Vagina (tissue), 2 donors: ENCODE results near the gene DCLRE1B.

Experiments used
- POLR2A ChIP-seq, 2 donors: fragments of 450-650 bp; IDR thresholded peaks; one replicate each; pipeline ENCODE4 v1.6.1; 2017; ENCODE audit warnings: antibody characterized with exemption in 2 of 2, mild to moderate bottlenecking in 2 of 2, moderate library complexity in 2 of 2
- POLR2AphosphoS5 ChIP-seq, 2 donors: sonication (generic); formaldehyde crosslinking; IDR thresholded peaks; one replicate each; pipeline ENCODE4 v1.9.0; 2017; ENCODE audit warnings: antibody characterized with exemption in 2 of 2, mild to moderate bottlenecking in 2 of 2, low read depth in 1 of 2; ENCODE audit not compliant: insufficient read depth in 1 of 2
- TF ChIP-seq, protein P1 (sequence below), 3 experiments: fragments of 450-650 bp in 2 of 3; fragments of 200-600 bp in 1 of 3; sonication (generic) in 1 of 3; IDR thresholded peaks; one replicate each; pipeline ENCODE4 v1.5.1; 2017 to 2019; ENCODE audit warnings: antibody characterized with exemption in 3 of 3, mild to moderate bottlenecking in 2 of 3, moderate library complexity in 2 of 3

DNA sequence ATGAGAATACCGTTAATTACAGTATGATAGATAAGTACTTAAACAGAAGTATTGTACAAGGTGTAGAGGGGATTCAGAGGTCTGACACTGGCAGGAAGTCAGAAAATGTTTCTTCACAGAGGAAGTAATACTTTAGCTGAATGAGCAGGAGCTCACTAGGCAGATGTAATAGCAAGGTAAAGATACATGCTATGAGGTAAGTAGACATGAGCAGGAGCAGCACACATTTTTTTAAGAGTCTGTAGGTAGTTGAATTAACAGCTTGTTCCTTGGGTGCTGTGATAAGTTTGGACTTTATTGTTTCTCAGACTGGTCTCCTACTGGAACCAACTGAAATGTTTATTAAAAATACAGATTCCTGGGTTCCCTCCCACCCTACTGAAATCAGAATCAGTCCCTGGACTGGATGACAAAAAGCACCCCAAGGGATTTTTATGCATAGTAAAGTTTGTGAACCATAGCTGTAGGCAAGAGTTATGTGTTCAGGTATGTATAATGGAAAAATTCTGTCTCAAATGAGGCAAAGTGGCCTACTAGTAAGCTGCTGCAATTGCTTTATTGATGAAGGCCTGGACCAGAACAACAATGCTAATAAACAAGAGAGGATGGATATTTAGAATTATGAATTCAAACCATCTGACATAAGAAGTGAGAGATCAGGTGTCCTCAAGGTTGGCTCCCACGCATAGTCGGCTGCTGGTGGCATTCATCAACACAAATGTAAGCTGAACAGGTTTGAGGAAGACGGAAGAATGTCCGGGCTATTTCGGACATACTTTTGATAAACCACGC is 1.4 kb upstream of the DCLRE1B start:
- TF ChIP-seq, protein P1, sequence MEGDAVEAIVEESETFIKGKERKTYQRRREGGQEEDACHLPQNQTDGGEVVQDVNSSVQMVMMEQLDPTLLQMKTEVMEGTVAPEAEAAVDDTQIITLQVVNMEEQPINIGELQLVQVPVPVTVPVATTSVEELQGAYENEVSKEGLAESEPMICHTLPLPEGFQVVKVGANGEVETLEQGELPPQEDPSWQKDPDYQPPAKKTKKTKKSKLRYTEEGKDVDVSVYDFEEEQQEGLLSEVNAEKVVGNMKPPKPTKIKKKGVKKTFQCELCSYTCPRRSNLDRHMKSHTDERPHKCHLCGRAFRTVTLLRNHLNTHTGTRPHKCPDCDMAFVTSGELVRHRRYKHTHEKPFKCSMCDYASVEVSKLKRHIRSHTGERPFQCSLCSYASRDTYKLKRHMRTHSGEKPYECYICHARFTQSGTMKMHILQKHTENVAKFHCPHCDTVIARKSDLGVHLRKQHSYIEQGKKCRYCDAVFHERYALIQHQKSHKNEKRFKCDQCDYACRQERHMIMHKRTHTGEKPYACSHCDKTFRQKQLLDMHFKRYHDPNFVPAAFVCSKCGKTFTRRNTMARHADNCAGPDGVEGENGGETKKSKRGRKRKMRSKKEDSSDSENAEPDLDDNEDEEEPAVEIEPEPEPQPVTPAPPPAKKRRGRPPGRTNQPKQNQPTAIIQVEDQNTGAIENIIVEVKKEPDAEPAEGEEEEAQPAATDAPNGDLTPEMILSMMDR (IDR thresholded peaks at IDR 0.05) = no peak
- TF ChIP-seq POLR2A (IDR thresholded peaks at IDR 0.05) = no peak
- TF ChIP-seq POLR2AphosphoS5 (IDR thresholded peaks at IDR 0.05; ENCODE audit: insufficient read depth in 1 of 2, low read depth in 1 of 2) = no peak
